Measurements from ENCODE around the gene NODAL.
"Not testable (repeated sequence)": the region's sequence is repeated elsewhere in the genome, so short reads cannot be mapped to it uniquely, and the experiment has no call there.

NODAL gene

DNA sequence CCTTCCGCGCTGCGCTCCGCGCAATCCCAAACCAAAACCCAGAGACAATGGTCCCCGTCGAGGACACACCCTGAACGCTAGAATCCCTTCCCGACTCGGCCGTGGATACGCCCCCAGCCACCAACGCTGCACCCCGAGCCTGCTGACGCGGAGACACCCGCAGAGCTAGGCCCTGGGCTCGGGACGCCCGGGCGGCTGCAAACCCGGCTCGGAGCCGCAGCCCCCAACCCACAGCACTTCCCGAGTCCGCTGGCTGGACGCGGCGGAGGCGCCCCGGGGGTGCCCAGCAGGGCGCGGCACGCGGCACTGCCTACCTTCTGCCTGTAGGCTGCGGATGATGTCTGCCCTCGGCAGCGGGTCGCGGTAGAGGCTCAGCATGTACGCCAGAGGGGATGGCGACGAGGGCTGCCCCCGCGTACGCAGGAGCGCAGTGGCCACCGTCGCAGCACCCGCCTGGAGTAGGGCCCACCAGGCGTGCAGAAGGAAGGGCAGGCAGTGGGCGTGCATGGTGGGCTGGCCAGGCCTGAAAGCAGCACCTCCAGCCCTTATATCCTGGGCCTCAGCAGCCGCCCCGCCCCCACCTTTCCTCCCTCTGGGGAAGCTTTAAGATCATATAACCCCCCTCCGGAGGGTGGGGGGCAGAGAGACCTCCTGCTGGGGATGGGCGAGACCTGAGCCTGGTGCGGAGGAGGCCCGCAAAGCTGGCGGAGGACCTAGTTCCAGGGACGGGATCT lies at the start of gene NODAL:
TSS of gene NODAL (minus strand) at position 521 of the 734 bp plus-strand sequence. CDS start at position 507, 14 bp downstream.
- no peak for DNase-seq (ENCODE audit: low read depth, low spot score)

- DNase-seq (ENCODE audit: low read depth, low spot score) = no peak
Observed at GRCh38 chr10:70490142-70490541, 48.7 kb upstream of the NODAL start.

GRCh38 chr10:70487824-70488223 lies 46.3 kb upstream of the NODAL start:
- DNase-seq (ENCODE audit: low read depth, low spot score) = no peak

- DNase-seq (ENCODE audit: low read depth, low spot score) = not testable (repeated sequence)
Observed at GRCh38 chr10:70483872-70484271, 42.4 kb upstream of the NODAL start.

GRCh38 chr10:70482982-70483760 lies 41.7 kb upstream of the NODAL start:
- no peak for DNase-seq (ENCODE audit: low read depth, low spot score)

GRCh38 chr10:70481831-70482530 lies 40.5 kb upstream of the NODAL start:
- no peak for DNase-seq (ENCODE audit: low read depth, low spot score)

DNA sequence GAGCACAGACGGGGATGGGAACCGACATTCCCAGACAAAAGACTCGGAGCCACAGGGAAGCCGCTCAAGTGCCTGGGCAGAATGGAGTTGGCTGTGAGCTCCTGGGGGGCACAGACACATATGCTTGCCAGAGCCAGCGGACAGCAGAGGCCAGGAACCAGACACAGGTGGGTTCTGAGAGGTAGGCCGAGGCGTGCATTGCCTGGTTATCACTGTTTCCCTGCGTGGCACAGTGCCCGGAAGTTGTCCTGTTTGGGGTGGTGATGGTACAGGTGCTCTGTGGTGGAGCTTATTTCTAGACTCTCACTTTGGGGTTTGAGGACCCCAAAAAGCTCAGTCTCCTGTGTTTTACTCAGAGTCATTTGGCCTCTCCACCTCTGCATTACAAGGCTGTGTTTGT lies 39.6 kb upstream of the NODAL start:
- no peak for DNase-seq (ENCODE audit: low read depth, low spot score)

DNA sequence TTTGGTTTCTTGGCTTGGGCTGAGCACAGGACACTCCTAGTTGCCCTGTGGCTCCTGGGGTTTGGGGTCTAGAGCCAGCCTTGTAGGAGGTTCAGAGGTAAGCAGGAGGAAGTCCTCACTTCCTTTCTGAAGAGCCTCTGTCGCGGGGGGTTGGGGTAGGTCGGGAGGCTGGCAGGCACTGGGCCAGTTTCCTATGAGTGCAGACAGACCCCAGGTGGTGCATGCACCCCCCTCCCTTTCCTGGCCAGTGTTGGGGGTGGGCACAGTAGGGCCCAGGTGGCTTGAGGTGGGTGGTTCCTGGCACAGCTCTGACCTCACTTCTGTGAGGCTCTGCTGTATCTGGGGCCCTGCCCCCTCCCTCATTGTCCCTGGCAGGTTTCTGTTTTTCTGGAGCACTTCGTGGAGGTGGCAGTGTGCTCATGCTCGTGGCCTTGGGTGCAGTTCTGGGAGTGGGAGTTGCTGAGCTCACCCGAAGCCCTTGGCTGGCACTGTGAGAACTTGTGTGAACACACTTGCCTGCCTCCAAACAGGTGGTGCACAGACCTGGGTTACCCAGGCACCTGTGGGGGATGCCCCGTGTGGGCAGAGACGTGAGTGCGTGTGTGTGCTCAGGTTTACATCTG lies 38.9 kb upstream of the NODAL start:
- DNase-seq (ENCODE audit: low read depth, low spot score) = no peak

DNA sequence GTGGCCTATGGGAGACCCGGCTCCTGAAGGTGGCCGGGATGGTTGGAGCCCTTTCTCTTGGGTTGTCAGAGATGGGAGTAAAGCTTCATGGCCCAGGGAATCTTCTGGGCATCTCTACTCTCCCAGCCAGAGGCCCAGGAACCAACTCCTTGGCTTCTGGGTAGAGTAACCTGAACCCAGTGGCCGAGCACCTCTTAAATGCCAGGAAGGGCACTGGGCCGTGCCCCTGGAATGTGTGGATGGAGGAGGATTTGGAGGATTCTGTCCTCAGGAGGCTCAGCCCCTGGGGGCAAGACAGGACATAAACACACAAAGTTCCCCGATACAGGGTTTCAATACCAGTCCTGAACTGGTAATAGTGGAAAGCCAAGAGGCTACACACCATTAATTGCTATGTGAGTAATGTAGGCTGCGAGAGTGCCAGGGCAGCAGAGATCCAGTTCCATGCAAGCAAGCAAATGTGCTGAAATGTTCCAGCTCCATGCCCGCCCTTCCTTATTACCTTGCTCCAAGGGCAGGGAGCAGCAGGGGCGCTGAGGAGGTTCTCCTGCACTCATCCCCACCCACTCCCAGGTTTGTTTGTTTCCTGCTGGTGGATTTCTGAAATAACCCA lies 38.3 kb upstream of the NODAL start:
- no peak for DNase-seq (ENCODE audit: low read depth, low spot score)

DNA sequence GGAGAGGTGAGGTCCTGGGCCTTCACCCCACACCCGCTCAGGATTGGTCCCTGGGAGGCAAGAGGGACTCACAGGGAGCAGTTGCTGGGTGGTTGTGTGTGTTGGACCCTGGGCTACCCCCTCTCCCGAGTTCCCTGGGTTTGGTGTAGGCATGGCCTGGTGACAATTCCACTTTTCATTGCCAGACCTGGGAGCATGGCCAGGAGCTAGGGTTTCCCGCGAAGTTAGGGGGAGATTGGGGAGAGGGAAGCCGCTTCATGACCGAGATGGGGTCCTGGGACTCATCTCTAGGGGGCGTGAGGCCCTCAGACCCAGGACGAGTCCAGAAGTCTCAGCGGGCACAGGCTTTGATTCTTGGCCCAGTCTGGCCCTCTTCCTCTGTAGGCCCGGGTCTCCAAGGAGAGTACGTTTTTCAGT lies 37.7 kb upstream of the NODAL start:
- no peak for DNase-seq (ENCODE audit: low read depth, low spot score)

DNA sequence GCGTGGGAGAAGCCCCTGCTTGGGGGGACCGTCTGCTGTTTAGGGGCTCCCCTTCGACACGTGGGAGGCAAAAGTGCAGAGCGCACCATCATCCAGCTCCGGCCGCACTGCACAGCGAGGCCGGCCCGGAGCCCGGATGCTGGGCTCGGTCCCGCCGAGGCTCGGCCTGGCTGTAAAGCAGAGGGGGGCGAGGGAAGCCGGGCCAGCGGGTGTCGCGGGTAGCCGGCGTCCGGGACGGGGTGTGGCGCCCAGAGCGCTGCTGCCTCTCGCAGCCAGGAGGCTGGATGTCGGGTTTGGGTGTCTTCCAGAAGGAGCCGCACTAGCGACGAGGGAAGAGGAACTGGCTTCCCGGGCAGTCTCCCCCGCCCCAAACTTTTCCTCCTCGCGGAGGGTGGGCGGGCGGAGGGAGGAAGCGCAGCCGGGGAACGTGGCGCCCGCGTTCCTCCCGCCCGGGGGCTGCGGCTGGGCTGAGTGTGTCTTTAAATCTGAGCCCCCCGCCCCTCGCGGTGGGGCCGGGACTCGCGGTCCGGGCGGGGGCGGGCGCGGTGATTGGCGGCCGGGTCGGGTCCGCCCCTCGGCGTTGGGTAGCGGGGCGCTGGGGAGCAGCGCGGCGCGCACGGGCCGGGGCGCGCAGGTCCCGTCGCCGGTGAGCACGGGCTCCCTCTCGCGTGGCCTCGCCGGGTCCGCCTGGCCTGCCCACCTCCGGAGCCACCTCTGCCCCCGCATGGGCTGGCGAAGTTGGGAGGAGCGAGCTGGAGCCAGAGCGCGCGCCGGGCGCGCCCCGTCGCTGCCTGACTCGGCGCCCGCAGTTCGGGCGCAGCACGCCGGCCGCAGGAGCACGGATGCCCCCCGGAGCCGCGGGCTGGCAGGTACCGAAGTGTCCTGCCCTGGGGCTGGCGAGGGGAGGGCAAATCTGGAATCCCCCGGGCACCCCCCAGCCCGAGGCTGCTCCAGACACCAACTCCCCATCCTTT lies 37.0 kb upstream of the NODAL start, which contains the start of gene PALD1:
TSS of gene PALD1 (plus strand) at position 577 of the 974 bp plus-strand sequence. CDS start 47,185 bp downstream, outside the sequence.
- no peak for DNase-seq (ENCODE audit: low read depth, low spot score)

- DNase-seq (ENCODE audit: low read depth, low spot score) = no peak
Observed at GRCh38 chr10:70477661-70478162, 36.2 kb upstream of the NODAL start.

DNA sequence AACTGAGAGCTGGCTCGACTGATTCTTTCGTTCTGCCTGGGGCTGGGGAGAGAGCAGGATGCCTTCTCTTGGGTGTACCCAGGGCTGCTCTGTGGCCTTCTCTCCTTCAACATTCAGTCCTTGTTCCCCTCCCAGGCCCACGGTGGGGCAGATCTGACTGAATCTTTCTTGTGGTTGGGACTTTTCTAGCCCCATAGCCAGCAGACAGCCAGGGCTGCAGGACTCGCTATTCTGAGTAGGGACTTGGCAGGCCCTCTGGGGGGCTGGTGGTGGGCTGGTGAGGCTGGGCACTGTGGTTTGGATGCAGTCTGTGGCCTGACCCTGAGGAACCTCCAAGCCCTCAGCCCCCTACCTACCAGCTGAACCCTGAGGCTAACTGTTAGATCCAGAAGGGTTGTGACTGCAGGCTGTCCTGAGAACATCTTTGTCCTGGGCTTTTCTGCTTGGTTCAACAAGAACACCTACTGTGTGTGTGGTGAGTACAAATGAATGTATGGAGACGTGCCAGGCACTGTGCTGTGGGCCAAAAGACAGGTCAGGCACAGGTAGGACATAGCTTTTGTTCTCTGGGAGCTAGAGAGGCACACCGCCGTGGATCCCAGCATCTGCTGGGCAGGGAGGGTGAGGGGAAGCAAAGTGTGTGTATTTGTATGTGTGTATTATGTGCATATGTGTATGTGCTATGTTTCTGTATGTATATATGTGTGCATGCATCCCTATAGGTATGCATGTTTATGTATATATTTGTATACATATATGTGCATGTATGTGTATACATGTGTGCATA lies 35.0 kb upstream of the NODAL start:
- no peak for DNase-seq (ENCODE audit: low read depth, low spot score)

- DNase-seq (ENCODE audit: low read depth, low spot score) = no peak
Observed at GRCh38 chr10:70475661-70476060, 34.2 kb upstream of the NODAL start.

- no peak for DNase-seq (ENCODE audit: low read depth, low spot score)
Observed at GRCh38 chr10:70474780-70475179, 33.3 kb upstream of the NODAL start.

DNA sequence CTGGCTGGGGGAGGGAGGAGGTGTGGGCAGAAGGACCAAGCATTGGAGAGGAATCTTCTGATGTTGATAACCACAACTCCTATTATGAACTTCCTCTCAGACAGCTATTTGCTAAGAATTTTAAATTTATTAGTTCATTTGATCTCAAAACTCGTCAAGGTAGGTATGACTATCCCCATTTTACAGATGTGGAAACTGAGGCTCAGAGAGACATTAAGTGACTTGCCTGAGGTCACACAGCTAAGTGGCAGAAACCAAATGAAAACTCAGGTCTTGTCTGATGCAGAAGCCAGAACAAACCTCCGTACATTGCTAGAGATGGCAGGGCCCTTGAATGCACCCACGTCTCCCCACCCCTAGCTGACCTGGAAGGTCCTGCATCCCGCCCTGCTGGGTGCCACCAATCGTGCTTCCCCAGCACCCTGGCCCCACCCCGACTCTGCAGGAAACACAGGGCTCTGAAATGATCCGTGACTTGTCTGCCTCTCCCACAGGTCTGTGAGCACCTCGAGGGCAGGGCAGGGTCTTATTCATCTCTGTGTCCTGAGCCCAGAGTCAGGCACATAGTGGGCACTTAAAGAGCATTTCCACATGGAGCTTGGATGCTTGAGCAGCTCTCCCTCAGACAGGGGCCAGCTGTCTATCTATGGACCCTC lies 31.4 kb upstream of the NODAL start:
- DNase-seq (ENCODE audit: low read depth, low spot score) = no peak

GRCh38 chr10:70466951-70467350 lies 25.5 kb upstream of the NODAL start:
- no peak for DNase-seq (ENCODE audit: low read depth, low spot score)

DNA sequence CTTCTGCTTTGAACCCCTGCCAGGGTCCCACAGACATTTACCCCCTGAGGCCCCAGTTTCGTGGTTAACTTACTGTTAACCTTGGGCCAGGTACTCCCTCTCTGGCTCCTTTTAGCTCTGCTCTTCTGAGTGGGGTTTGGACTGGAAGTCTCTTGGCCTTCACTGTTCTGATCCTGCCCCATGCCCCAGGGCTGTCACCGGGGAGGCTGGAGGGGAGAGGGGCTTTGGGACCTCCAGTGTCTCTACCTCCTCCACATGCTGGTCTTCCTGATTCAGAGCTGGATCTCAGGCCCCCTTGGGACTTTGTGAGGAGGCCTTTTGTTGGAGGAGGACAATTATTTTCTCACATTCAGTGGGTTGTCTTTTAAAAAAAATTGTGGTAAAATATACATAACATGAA lies 24.4 kb upstream of the NODAL start:
- DNase-seq (ENCODE audit: low read depth, low spot score) = no peak

DNA sequence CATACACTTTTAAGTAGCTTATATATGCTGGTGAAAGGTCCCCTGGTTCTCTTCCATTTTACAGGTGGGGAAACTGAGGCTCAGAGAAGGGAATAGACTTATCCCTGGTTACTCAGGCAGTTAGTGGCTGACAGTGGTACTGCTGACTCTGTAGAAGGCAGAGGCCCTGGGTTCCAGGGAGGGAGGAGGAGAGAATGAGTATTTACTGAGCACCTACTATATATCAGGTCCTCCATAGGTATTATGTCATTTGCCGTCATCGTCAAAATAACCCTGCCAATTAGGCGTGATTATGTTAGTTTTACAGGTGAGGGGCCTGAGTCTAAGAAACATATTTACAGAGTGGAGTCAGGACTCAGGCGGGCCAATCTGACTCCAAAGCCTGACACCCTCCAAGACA lies 23.8 kb upstream of the NODAL start:
- no peak for DNase-seq (ENCODE audit: low read depth, low spot score)
